Stimulated activated CD8-positive, alpha-beta memory T cell treated with anti-CD3 and anti-CD28 coated beads, Interleukin-4, amount 100 ng/mL, for 1 hour (primary cell): ENCODE data around the gene TMEM11.

Experiments
- DNase-seq, 2 donors: peaks; one replicate each; pipeline ENCODE4 v3.0.0-alpha.2; 2020; ENCODE audit warnings: low read depth in 2 of 2, low spot score in 1 of 2

The TMEM11 gene

DNA sequence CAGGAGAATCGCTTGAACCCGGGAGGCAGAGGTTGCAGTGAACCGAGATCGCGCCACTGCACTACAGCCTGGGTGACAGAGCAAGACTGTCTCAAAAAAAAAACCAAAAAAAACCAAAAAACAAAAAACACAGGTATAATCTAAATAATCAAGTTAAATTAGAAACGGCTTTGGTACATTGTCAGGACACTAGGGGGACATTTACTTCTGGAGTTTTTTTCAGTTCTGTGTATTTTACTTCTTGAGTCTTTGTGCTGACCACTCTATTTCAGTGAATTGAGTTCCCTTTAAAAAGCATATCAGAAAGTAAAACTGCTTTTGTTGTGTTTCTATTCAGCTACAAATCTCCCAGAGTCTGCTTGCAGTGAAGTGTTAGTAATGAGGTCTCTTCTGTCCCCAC is 50.9 kb downstream of the TMEM11 start:
- DNase-seq = no peak

GRCh38 chr17:21162394-21162775 is 51.6 kb downstream of the TMEM11 start:
- DNase-seq = no peak

- no peak for DNase-seq
Measured at GRCh38 chr17:21161498-21162393, 52.2 kb downstream of the TMEM11 start.

- DNase-seq = no peak
Measured at GRCh38 chr17:21160401-21160800, 53.6 kb downstream of the TMEM11 start.

DNA sequence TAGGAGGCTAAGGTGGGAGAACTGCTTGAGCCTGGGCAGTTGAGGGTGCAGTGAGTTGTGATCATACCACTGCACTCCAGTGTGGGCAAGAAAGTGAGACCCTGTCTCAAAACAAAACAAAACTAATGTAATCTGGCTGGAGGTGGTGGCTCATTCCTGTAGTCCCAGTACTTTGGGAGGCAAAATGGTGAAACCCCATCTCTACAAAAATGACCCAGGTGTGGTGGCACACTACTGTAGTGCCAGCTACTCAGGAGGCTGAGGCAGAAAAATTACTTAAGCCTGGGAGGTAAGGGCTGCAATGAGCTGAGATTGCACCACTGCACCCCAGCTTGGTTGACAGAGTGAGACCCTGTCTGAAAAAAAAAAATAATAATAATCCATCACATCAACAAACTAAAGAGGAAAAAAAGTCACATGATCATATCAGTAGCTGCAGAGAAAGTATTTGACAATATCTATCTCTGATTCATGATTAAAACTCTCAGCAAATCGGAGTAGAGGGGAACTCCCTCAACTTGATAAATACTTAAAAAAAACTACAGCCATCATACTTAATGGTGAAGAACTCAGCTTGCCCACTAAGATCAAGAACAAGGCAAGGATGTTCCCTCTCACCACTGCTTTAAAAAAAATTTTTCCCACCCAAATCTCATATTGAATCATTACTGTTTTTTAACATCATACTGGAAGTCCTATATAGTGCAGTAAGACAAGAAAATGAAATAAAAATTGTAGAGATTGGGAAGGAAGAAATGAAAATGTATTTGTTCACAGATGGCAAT is 56.2 kb downstream of the TMEM11 start:
- DNase-seq = no peak

DNA sequence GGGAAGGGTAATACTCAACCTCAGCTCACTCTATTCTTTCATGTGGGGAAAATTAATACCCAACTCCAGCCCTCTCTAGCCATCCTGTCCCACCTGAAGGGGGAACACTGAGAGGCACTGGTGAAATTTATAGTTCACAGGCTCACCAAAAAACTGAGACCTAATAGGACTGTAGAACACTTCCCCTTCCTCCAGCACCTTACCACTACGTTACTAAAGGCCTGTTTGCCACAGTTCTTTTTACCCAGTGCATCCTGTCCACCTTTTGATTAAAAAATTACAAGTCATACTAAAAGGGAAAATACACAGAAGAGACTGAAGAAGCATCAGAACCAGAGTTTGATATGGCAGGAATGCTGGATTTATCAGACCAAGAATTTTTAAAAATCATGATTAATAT is 61.2 kb downstream of the TMEM11 start:
- no peak for DNase-seq

DNA sequence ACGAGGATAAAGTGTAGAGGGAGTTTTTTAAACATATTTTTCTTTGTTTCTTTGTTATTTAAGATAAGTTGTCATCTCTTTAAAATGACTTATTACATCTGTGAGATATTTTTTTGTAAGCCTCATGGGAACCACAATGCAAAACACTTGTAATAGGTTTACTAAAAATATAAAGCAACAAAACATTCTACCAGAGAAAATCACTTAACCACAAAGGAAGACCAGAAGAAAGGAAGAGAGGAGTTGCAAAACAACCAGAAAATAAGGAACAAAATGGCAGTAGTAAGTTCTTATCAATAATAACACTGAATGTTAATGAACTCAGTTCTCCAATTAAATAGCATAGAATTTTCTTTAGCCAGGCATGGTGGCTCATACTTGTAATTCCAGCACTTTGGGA is 64.3 kb downstream of the TMEM11 start:
- DNase-seq = no peak
